Measurements from ENCODE around the gene TACC2.
"Not testable (repeated sequence)": the region's sequence is repeated elsewhere in the genome, so short reads cannot be mapped to it uniquely, and the experiment has no call there.

TACC2 gene

GRCh38 chr10:122186816-122187810, 198.2 kb downstream of the TACC2 start:
- DNase-seq (ENCODE audit: extremely low read depth in 1 of 2, low read depth in 1 of 2), result no peak

GRCh38 chr10:122188706-122189105, 199.7 kb downstream of the TACC2 start:
- no peak for DNase-seq (ENCODE audit: extremely low read depth in 1 of 2, low read depth in 1 of 2)

GRCh38 chr10:122189185-122189584, 200.2 kb downstream of the TACC2 start:
- no peak for DNase-seq (ENCODE audit: extremely low read depth in 1 of 2, low read depth in 1 of 2)

GRCh38 chr10:122190176-122190943, 201.4 kb downstream of the TACC2 start:
- no peak for DNase-seq (ENCODE audit: extremely low read depth in 1 of 2, low read depth in 1 of 2)

GRCh38 chr10:122191936-122192541, 203.1 kb downstream of the TACC2 start:
- no peak for DNase-seq (ENCODE audit: extremely low read depth in 1 of 2, low read depth in 1 of 2)

GRCh38 chr10:122194251-122194650, 205.3 kb downstream of the TACC2 start:
- DNase-seq (ENCODE audit: extremely low read depth in 1 of 2, low read depth in 1 of 2), result no peak

GRCh38 chr10:122196218-122196617, 207.3 kb downstream of the TACC2 start:
- DNase-seq (ENCODE audit: extremely low read depth in 1 of 2, low read depth in 1 of 2), result no peak

GRCh38 chr10:122197611-122198222, 208.8 kb downstream of the TACC2 start:
- no peak for DNase-seq (ENCODE audit: extremely low read depth in 1 of 2, low read depth in 1 of 2)

- DNase-seq (ENCODE audit: extremely low read depth in 1 of 2, low read depth in 1 of 2), result no peak
Measured at GRCh38 chr10:122198631-122199030, 209.7 kb downstream of the TACC2 start.

- no peak for DNase-seq (ENCODE audit: extremely low read depth in 1 of 2, low read depth in 1 of 2)
Measured at GRCh38 chr10:122199070-122199469, 210.1 kb downstream of the TACC2 start.

- no peak for DNase-seq (ENCODE audit: extremely low read depth in 1 of 2, low read depth in 1 of 2)
Measured at GRCh38 chr10:122199689-122200088, 210.7 kb downstream of the TACC2 start.

GRCh38 chr10:122201401-122201800, 212.4 kb downstream of the TACC2 start:
- DNase-seq (ENCODE audit: extremely low read depth in 1 of 2, low read depth in 1 of 2), result no peak

GRCh38 chr10:122203180-122203579, 214.2 kb downstream of the TACC2 start:
- not testable (repeated sequence) for DNase-seq (ENCODE audit: extremely low read depth in 1 of 2, low read depth in 1 of 2)

GRCh38 chr10:122204691-122205489, 215.9 kb downstream of the TACC2 start:
- DNase-seq (ENCODE audit: extremely low read depth in 1 of 2, low read depth in 1 of 2), result no peak

GRCh38 chr10:122206471-122207065, 217.6 kb downstream of the TACC2 start:
- DNase-seq (ENCODE audit: extremely low read depth in 1 of 2, low read depth in 1 of 2), result no peak

GRCh38 chr10:122207163-122207562, 218.2 kb downstream of the TACC2 start:
- no peak for DNase-seq (ENCODE audit: extremely low read depth in 1 of 2, low read depth in 1 of 2)

GRCh38 chr10:122207596-122207995, 218.6 kb downstream of the TACC2 start:
- DNase-seq (ENCODE audit: extremely low read depth in 1 of 2, low read depth in 1 of 2), result no peak

GRCh38 chr10:122208571-122209430, 219.8 kb downstream of the TACC2 start:
- DNase-seq (ENCODE audit: extremely low read depth in 1 of 2, low read depth in 1 of 2), result no peak
